ENCODE results near the gene AP5B1. TPM values are rescaled to one million over a fixed set of nuclear protein-coding genes. Genes with fewer than 3 reads are reported as not detected.

The AP5B1 gene
- total RNA-seq, 1 experiment from 2014 or later: 9.4 TPM

DNA sequence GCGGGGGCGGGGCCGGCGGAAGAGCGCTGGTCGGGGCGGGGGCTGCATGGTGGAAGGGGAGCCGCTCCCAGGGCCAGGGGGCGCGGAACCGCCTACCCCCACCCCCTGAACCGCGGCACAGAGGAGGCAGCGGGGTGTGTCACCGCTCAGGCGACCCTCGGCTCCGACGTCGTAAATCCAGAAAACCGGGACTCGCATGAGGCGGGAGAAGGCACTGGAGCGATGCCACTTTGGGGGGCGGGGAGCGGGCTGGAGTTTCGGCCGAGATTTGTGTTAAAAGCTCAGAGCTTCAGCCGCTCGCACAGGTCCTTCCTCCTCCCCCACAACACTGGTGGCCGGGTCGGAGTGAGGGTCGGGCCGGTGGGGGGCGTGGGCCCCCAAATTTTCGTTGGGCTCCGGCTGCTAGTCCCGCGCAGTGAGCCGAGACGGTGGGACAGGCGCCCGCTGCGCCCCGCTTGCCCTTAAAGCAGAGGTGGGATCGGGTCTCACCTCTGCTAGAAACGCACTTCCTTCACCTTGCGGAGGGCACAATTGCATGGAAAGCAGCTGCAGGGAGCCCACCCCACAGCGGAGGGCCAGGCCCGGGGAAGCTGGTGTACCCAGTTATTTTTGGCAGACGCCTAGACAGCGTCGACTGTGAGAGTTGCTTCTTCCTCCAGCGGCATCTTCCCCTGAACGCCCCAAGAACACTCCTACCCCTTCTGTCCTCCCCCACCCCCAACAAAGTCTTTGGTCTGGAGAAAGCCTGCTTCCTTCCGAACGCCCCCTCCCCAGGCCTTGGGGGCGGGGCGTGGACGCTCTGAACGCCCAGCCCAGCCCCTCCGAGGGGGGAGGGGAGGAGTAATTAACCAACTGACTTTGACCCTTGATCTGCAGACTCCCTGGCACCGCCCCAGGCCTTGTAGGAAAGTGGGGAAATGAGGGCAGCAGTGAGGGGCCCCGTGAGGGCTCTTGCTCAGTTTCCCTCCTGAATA, 7.2 kb upstream of the AP5B1 start:
- Histone ChIP-seq H3K23ac (ENCODE audit: insufficient read length, low read depth, low read length) (no peak overlapping the region), H3K9me3 (ENCODE audit: control insufficient read depth, low read depth, low read length) (no peaks in the 10 kb centered on the region), H3K18ac (ENCODE audit: insufficient read length, low read depth, low read length) (no peak overlapping the region), H3K27ac (ENCODE audit: insufficient read length, low read depth, low read length) (no peak overlapping the region), H4K91ac (ENCODE audit: insufficient read length, low read depth, low read length) (no peak overlapping the region), H2AFZ (ENCODE audit: low read length) (no peak overlapping the region), H2BK12ac (ENCODE audit: insufficient read length, low read depth, low read length) (no peak overlapping the region), H3K27me3 (ENCODE audit: insufficient read depth, low read length) (peaks cover 21% of the 10 kb centered on the region; the same call in 1 of the 2 replicates), H2BK20ac (ENCODE audit: low read depth, low read length, poor library complexity, severe bottlenecking) (no peak overlapping the region), H2AK5ac (ENCODE audit: insufficient read length, low read length) (no peak overlapping the region), H3K4me2 (ENCODE audit: insufficient read depth, insufficient read length, low read length) (peak overlapping the region; percentile 72), H3K9ac (ENCODE audit: extremely low read depth, insufficient read length, low read length) (no peak overlapping the region), H3K4ac (ENCODE audit: low read depth, low read length) (no peak overlapping the region), H3K56ac (ENCODE audit: insufficient read length, low read depth, low read length) (no peak overlapping the region), H3K79me1 (ENCODE audit: insufficient read depth, low read depth, low read length, poor library complexity, severe bottlenecking) (no peaks in the 10 kb centered on the region), H4K8ac (replicated peaks; ENCODE audit: insufficient read length, low read depth, low read length) (no peak overlapping the region), H3K79me2 (ENCODE audit: insufficient read depth, low read length) (no peaks in the 10 kb centered on the region), H2BK15ac (ENCODE audit: low read depth, low read length) (no peak overlapping the region), H3K4me1 (ENCODE audit: insufficient read depth, low read length) (peaks cover 4% of the 10 kb centered on the region; the same call in 1 of the 2 replicates), H2BK120ac (ENCODE audit: low read depth, low read length, poor library complexity, severe bottlenecking) (no peak overlapping the region), H2BK5ac (ENCODE audit: insufficient read length, low read length) (no peak overlapping the region), H4K20me1 (ENCODE audit: control insufficient read depth, insufficient read depth, insufficient read length) (no peaks in the 10 kb centered on the region), H4K5ac (ENCODE audit: insufficient read length, low read depth, low read length) (no peak overlapping the region), H3K14ac (ENCODE audit: insufficient read depth, low read length) (peak overlapping the region; percentile 48; the same call in 1 of the 2 replicates), H3K23me2 (ENCODE audit: insufficient read length, low read depth, low read length, poor library complexity, severe bottlenecking) (peaks cover 9% of the 10 kb centered on the region), H3T11ph (ENCODE audit: low read length) (no peak overlapping the region)
- H3K36me3 Mint-ChIP-seq (ENCODE audit: insufficient read depth in 1 of 3, low read depth in 3 of 3): peaks cover 0 to 3% (median 2%) of the 10 kb centered on the region in 3 experiments; a peak in 2 of 7 replicates
- peak overlapping the region in 1 of 3 experiments; percentile 27; a peak in 1 of 7 replicates for H3K27ac Mint-ChIP-seq
- H3K4me1 Mint-ChIP-seq: peaks cover 48% of the 10 kb centered on the region in 2 experiments
- no CpG with 5 or more reads among the region's 64 CpGs for WGBS (ENCODE audit: extremely low coverage, insufficient read length, low lambda C conversion rate)
- H3K9me3 Mint-ChIP-seq: no peaks in the 10 kb centered on the region; a peak in 1 of 5 replicates
- peaks cover 64% of the 10 kb centered on the region for H3K27me3 Mint-ChIP-seq (ENCODE audit: low read depth)
- peak; percentile 86 for DNase-seq
- TF ChIP-seq CTCF (conservative IDR thresholded peaks at IDR 0.05): no peak
- H3K4me3 Mint-ChIP-seq: peak overlapping the region; percentile 75 to 91
